ENCODE results near the gene C1RL.
"Not testable (repeated sequence)": the region's sequence is repeated elsewhere in the genome, so short reads cannot be mapped to it uniquely, and the experiment has no call there.

The C1RL gene

DNA sequence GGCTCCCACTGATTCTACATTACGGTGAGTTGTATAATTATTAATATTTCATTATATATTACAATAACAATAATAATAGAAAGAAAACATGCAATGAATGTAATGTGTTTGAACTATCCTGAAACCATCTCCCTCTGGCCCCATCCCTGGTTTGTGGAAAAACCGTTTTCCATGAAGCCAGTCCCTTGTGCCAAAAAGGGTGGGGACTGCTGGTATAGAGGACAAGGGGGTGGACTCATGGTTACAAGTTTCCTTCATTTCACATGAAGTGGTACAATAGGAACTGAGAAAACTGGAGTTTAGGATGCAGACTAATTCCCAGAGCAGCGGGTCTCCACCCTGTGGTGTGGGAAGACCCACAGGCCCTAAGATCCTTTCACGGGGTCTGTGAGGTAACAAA, 3.0 kb upstream of the C1RL start:
- H3K4me3 Mint-ChIP-seq: no peak overlapping the region
- H3K4me1 Mint-ChIP-seq: peaks cover 35% of the 10 kb centered on the region
- H3K9me3 Mint-ChIP-seq: no peaks in the 10 kb centered on the region
- ATAC-seq: no peak
- H3K27me3 Mint-ChIP-seq: no peaks in the 10 kb centered on the region
- peaks cover 27% of the 10 kb centered on the region for H3K36me3 Mint-ChIP-seq
- no peak overlapping the region for H3K27ac Mint-ChIP-seq

GRCh38 chr12:7110661-7111060, 1.6 kb upstream of the C1RL start:
- H3K27ac Mint-ChIP-seq: no peak overlapping the region
- H3K36me3 Mint-ChIP-seq: peaks cover 26% of the 10 kb centered on the region
- no peaks in the 10 kb centered on the region for H3K27me3 Mint-ChIP-seq
- ATAC-seq: no peak
- no peak overlapping the region for H3K4me3 Mint-ChIP-seq
- peaks cover 39% of the 10 kb centered on the region for H3K4me1 Mint-ChIP-seq
- peaks cover 7% of the 10 kb centered on the region for H3K9me3 Mint-ChIP-seq

- H3K9me3 Mint-ChIP-seq: peaks cover 9% of the 10 kb centered on the region
- no peaks in the 10 kb centered on the region for H3K27me3 Mint-ChIP-seq
- ATAC-seq: no peak
- H3K36me3 Mint-ChIP-seq: peaks cover 22% of the 10 kb centered on the region
- H3K4me1 Mint-ChIP-seq: peaks cover 39% of the 10 kb centered on the region
- H3K27ac Mint-ChIP-seq: peak overlapping the region; percentile 98
- peak overlapping the region; percentile 94 for H3K4me3 Mint-ChIP-seq
These were observed 532 bp upstream of the C1RL start for GRCh38 chr12:7109572-7109920.

GRCh38 chr12:7108003-7108795, 815 bp downstream of the C1RL start:
- Mint-ChIP-seq H3K36me3 (peaks cover 21% of the 10 kb centered on the region), H3K4me3 (peak overlapping the region; percentile 94), H3K9me3 (peaks cover 9% of the 10 kb centered on the region), H3K4me1 (peaks cover 34% of the 10 kb centered on the region), H3K27ac (peak overlapping the region; percentile 98), H3K27me3 (no peaks in the 10 kb centered on the region)
- ATAC-seq: peak; percentile 97

- peaks cover 9% of the 10 kb centered on the region for H3K9me3 Mint-ChIP-seq
- no peak for ATAC-seq
- no peaks in the 10 kb centered on the region for H3K27me3 Mint-ChIP-seq
- H3K4me3 Mint-ChIP-seq: peak overlapping the region; percentile 94
- H3K36me3 Mint-ChIP-seq: peaks cover 23% of the 10 kb centered on the region
- peaks cover 33% of the 10 kb centered on the region for H3K4me1 Mint-ChIP-seq
- H3K27ac Mint-ChIP-seq: peak overlapping the region; percentile 98
These were observed 1.4 kb downstream of the C1RL start for GRCh38 chr12:7107636-7108002.

- Mint-ChIP-seq H3K36me3 (peaks cover 26% of the 10 kb centered on the region), H3K4me1 (peaks cover 33% of the 10 kb centered on the region)
- ATAC-seq, H3K27ac Mint-ChIP-seq, H3K9me3 Mint-ChIP-seq, H3K4me3 Mint-ChIP-seq, H3K27me3 Mint-ChIP-seq: not testable (repeated sequence)
These were observed 1.8 kb downstream of the C1RL start for GRCh38 chr12:7107181-7107580.

GRCh38 chr12:7106082-7106481, 2.9 kb downstream of the C1RL start:
- Mint-ChIP-seq H3K27ac (no peak overlapping the region), H3K36me3 (peaks cover 33% of the 10 kb centered on the region), H3K4me3 (no peak overlapping the region), H3K27me3 (no peaks in the 10 kb centered on the region), H3K4me1 (peaks cover 33% of the 10 kb centered on the region), H3K9me3 (peaks cover 9% of the 10 kb centered on the region)
- ATAC-seq: no peak

- H3K4me3 Mint-ChIP-seq: no peak overlapping the region
These were observed 5.0 kb downstream of the C1RL start for GRCh38 chr12:7103837-7104584.

DNA sequence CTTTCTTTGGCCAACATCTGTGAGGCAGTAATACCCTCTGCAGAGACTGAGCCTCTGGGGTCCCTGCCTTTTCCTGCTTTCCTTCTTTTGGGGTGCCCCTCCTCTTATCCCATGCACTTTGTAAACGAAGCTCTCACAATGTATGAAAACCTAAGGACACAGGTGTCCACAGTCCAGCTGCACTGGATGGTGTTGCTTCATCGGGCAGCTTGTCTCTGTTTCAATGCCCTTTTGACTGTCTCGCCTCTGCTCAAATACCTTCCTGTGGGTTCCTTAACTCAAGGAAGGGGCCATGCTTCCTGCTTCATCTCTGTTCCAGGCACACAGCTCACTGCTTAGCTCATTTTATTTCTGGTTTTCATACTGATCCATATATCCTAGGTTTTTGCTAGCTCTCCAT, 6.4 kb downstream of the C1RL start:
- Mint-ChIP-seq H3K9me3 (peaks cover 9% of the 10 kb centered on the region), H3K36me3 (peaks cover 40% of the 10 kb centered on the region), H3K4me1 (peaks cover 6% of the 10 kb centered on the region), H3K4me3 (no peak overlapping the region), H3K27ac (no peak overlapping the region), H3K27me3 (no peaks in the 10 kb centered on the region)
- ATAC-seq: no peak

More at GRCh38 chr12:7103837-7104584, 5.0 kb downstream of the C1RL start:
- Mint-ChIP-seq H3K27me3 (no peaks in the 10 kb centered on the region), H3K9me3 (peaks cover 9% of the 10 kb centered on the region), H3K36me3 (peaks cover 33% of the 10 kb centered on the region), H3K4me1 (peaks cover 18% of the 10 kb centered on the region), H3K27ac (peak overlapping the region; percentile 5)
- ATAC-seq: no peak

DNA sequence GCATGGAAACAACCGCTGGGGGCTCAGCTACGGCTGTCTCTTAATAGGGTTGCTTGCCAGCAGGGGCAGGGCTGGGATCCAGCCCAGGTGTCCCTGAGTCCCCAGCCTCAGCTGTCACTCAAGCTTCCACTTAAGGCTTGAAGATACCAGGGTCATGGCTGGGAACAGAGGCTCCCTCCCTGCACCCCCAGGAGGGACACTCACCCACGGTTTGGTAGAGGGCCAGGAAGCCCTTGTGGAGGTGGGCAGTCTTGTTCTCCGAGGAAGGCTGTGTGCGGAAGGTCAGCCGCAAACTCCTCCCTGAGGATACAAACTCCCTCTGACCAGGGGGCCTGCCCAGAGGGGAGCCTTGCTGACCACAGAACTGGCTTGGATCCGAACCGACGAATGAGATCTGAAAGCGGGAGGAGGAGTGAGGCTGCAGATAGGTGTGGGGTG, 7.3 kb downstream of the C1RL start:
- Mint-ChIP-seq H3K4me1 (peaks cover 5% of the 10 kb centered on the region), H3K27ac (no peak overlapping the region), H3K9me3 (peaks cover 9% of the 10 kb centered on the region), H3K36me3 (peaks cover 39% of the 10 kb centered on the region), H3K27me3 (no peaks in the 10 kb centered on the region), H3K4me3 (no peak overlapping the region)
- ATAC-seq: peak; percentile 36

- Mint-ChIP-seq H3K4me1 (peaks cover under 1% of the 10 kb centered on the region), H3K36me3 (peaks cover 34% of the 10 kb centered on the region), H3K9me3 (peaks cover 5% of the 10 kb centered on the region), H3K27me3 (no peaks in the 10 kb centered on the region), H3K27ac (no peak overlapping the region), H3K4me3 (no peak overlapping the region)
- no peak for ATAC-seq
These were observed 7.8 kb downstream of the C1RL start for GRCh38 chr12:7101047-7101693.

DNA sequence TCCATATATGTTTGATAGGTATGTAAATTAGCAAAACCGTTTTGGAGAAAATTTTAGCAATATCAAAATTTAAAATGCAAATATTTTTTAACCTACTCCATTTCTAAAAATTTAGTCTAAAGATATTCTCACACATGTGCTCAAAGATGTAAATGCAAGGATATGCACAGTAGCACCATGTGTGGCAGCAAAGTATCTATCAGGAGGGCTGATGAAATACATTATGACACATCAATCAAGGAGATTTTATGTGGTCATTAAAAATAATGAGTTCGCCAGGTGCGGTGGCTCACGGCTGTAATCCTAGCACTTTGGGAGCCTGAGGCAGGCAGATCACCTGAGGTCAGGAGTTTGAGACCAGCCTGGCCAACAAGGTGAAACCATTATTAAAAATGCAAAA, 8.8 kb downstream of the C1RL start:
- no peak overlapping the region for H3K4me3 Mint-ChIP-seq
- no peaks in the 10 kb centered on the region for H3K27me3 Mint-ChIP-seq
- no peak for ATAC-seq
- H3K9me3 Mint-ChIP-seq: no peaks in the 10 kb centered on the region
- H3K27ac Mint-ChIP-seq: no peak overlapping the region
- peaks cover 24% of the 10 kb centered on the region for H3K36me3 Mint-ChIP-seq
- H3K4me1 Mint-ChIP-seq: peaks cover 2% of the 10 kb centered on the region

DNA sequence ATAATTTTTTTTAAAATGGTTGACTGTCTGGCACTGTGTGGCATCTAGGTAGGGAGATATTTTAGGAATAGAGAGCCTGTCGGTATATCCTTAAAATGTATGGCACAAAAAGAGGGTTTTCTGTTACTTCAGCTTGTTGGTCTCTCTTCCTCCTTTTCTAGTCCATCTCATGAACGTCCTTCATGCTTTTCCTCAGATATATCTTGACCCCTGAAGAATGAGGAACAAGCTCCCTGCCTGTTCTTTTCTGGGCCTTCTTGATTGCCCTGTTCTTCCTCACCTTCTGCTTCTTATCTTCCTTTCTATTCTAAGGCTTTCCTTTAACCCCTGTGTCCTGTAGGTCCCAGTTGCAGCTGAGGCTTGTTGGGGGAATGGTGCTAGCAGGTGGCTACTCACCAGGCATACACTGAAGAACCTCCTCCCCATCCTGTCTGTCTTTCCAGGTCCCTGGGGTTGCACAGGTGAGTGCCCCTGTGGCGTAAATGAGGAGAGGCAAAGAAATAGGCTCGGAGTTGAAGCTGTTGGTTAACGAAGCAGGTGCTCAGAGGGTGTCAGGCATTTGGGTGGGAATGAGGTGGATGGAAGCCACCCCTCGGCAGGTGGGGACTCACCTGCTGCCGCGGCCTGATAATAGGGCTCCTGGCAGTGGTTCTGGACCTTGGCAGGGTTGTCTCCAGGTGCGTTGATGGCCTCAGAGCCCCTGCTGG, 9.6 kb downstream of the C1RL start:
- Mint-ChIP-seq H3K4me1 (peaks cover 6% of the 10 kb centered on the region), H3K27ac (no peak overlapping the region), H3K9me3 (no peaks in the 10 kb centered on the region), H3K27me3 (no peaks in the 10 kb centered on the region), H3K36me3 (peaks cover 24% of the 10 kb centered on the region), H3K4me3 (no peak overlapping the region)
- ATAC-seq: no peak

DNA sequence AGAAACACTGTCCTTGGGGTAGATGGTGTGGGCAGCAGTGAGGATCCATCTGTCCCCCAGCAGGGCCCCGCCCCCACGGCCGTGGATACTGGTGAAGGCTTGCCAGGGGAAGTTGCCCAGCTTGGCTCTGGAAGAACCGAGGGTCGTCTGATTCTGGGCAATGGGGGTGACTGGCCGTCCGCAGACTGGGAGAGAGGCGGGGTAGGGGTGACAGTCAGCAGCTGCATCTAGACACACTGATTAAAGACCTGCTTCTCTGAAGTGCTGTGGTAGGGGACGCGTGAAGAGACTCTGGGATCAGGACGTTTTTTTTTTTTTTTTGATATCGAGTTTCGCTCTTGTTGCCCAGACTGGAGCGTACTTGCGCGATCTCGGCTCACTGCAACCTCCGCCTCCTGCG, 12.0 kb downstream of the C1RL start:
- no peak overlapping the region for H3K4me3 Mint-ChIP-seq
- ATAC-seq: no peak
- H3K36me3 Mint-ChIP-seq: peaks cover 14% of the 10 kb centered on the region
- H3K9me3 Mint-ChIP-seq: no peaks in the 10 kb centered on the region
- no peak overlapping the region for H3K27ac Mint-ChIP-seq
- H3K4me1 Mint-ChIP-seq: peaks cover 14% of the 10 kb centered on the region
- no peaks in the 10 kb centered on the region for H3K27me3 Mint-ChIP-seq
